ENCODE results near the gene CELSR1.

Gene CELSR1

GRCh38 chr22:46500201-46500600 is 37.2 kb downstream of the CELSR1 start:
- Histone ChIP-seq H3K4me1 (ENCODE audit: control insufficient read depth in 1 of 2, insufficient read depth in 2 of 2, low read length in 2 of 2) (no peaks in the 10 kb centered on the region), H3K27ac (ENCODE audit: low read depth, low read length) (no peak overlapping the region), H3K9me3 (ENCODE audit: control insufficient read depth in 1 of 2, low read length in 2 of 2) (no peaks in the 10 kb centered on the region), H3K36me3 (ENCODE audit: control insufficient read depth in 1 of 2, insufficient read depth in 2 of 2, low read length in 2 of 2) (no peaks in the 10 kb centered on the region), H3K4me3 (ENCODE audit: low read depth in 1 of 2, low read length in 2 of 2) (no peak overlapping the region), H3K27me3 (ENCODE audit: control insufficient read depth in 1 of 2, insufficient read depth in 2 of 2, low read length in 2 of 2) (peaks cover 0 to 4% of the 10 kb centered on the region in 2 donors), H3K9ac (ENCODE audit: low read depth in 1 of 2, low read length in 2 of 2) (no peak overlapping the region)

- H3K27ac ChIP-seq (ENCODE audit: low read depth, low read length), result no peak overlapping the region
- H3K36me3 ChIP-seq (ENCODE audit: control insufficient read depth in 1 of 2, insufficient read depth in 2 of 2, low read length in 2 of 2), result no peaks in the 10 kb centered on the region
- no peaks in the 10 kb centered on the region for H3K9me3 ChIP-seq (ENCODE audit: control insufficient read depth in 1 of 2, low read length in 2 of 2)
- no peak overlapping the region for H3K9ac ChIP-seq (ENCODE audit: low read depth in 1 of 2, low read length in 2 of 2)
- peaks cover 0 to 4% of the 10 kb centered on the region in 2 donors for H3K27me3 ChIP-seq (ENCODE audit: control insufficient read depth in 1 of 2, insufficient read depth in 2 of 2, low read length in 2 of 2)
- no peak overlapping the region for H3K4me3 ChIP-seq (ENCODE audit: low read depth in 1 of 2, low read length in 2 of 2)
- no peaks in the 10 kb centered on the region for H3K4me1 ChIP-seq (ENCODE audit: control insufficient read depth in 1 of 2, insufficient read depth in 2 of 2, low read length in 2 of 2)
These were observed 37.6 kb downstream of the CELSR1 start for GRCh38 chr22:46499805-46500189.

- no peaks in the 10 kb centered on the region for H3K36me3 ChIP-seq (ENCODE audit: control insufficient read depth in 1 of 2, insufficient read depth in 2 of 2, low read length in 2 of 2)
- peaks cover 0 to 6% of the 10 kb centered on the region in 2 donors for H3K4me1 ChIP-seq (ENCODE audit: control insufficient read depth in 1 of 2, insufficient read depth in 2 of 2, low read length in 2 of 2)
- no peak overlapping the region for H3K4me3 ChIP-seq (ENCODE audit: low read depth in 1 of 2, low read length in 2 of 2)
- H3K27ac ChIP-seq (ENCODE audit: low read depth, low read length), result no peak overlapping the region
- H3K9ac ChIP-seq (ENCODE audit: low read depth in 1 of 2, low read length in 2 of 2), result no peak overlapping the region
- H3K9me3 ChIP-seq (ENCODE audit: control insufficient read depth in 1 of 2, low read length in 2 of 2), result no peaks in the 10 kb centered on the region
- peaks cover 2 to 7% of the 10 kb centered on the region in 2 donors for H3K27me3 ChIP-seq (ENCODE audit: control insufficient read depth in 1 of 2, insufficient read depth in 2 of 2, low read length in 2 of 2)
These were observed 45.5 kb downstream of the CELSR1 start for GRCh38 chr22:46491946-46492345.

GRCh38 chr22:46490538-46490937 is 46.9 kb downstream of the CELSR1 start:
- Histone ChIP-seq H3K9ac (ENCODE audit: low read depth in 1 of 2, low read length in 2 of 2) (no peak overlapping the region), H3K36me3 (ENCODE audit: control insufficient read depth in 1 of 2, insufficient read depth in 2 of 2, low read length in 2 of 2) (no peaks in the 10 kb centered on the region), H3K4me3 (ENCODE audit: low read depth in 1 of 2, low read length in 2 of 2) (no peak overlapping the region), H3K4me1 (ENCODE audit: control insufficient read depth in 1 of 2, insufficient read depth in 2 of 2, low read length in 2 of 2) (peaks cover 0 to 6% of the 10 kb centered on the region in 2 donors), H3K27me3 (ENCODE audit: control insufficient read depth in 1 of 2, insufficient read depth in 2 of 2, low read length in 2 of 2) (peaks cover 2 to 7% of the 10 kb centered on the region in 2 donors), H3K9me3 (ENCODE audit: control insufficient read depth in 1 of 2, low read length in 2 of 2) (no peaks in the 10 kb centered on the region), H3K27ac (ENCODE audit: low read depth, low read length) (no peak overlapping the region)

GRCh38 chr22:46486996-46487717 is 50.3 kb downstream of the CELSR1 start:
- no peaks in the 10 kb centered on the region for H3K36me3 ChIP-seq (ENCODE audit: control insufficient read depth in 1 of 2, insufficient read depth in 2 of 2, low read length in 2 of 2)
- peaks cover 0 to 6% of the 10 kb centered on the region in 2 donors for H3K4me1 ChIP-seq (ENCODE audit: control insufficient read depth in 1 of 2, insufficient read depth in 2 of 2, low read length in 2 of 2)
- H3K9me3 ChIP-seq (ENCODE audit: control insufficient read depth in 1 of 2, low read length in 2 of 2), result no peaks in the 10 kb centered on the region
- H3K9ac ChIP-seq (ENCODE audit: low read depth in 1 of 2, low read length in 2 of 2), result no peak overlapping the region
- peaks cover 2 to 5% of the 10 kb centered on the region in 2 donors for H3K27me3 ChIP-seq (ENCODE audit: control insufficient read depth in 1 of 2, insufficient read depth in 2 of 2, low read length in 2 of 2)
- no peak overlapping the region for H3K4me3 ChIP-seq (ENCODE audit: low read depth in 1 of 2, low read length in 2 of 2)
- H3K27ac ChIP-seq (ENCODE audit: low read depth, low read length), result no peak overlapping the region

GRCh38 chr22:46484861-46485595 is 52.4 kb downstream of the CELSR1 start:
- Histone ChIP-seq H3K4me1 (ENCODE audit: control insufficient read depth in 1 of 2, insufficient read depth in 2 of 2, low read length in 2 of 2) (peaks cover 0 to 6% of the 10 kb centered on the region in 2 donors), H3K36me3 (ENCODE audit: control insufficient read depth in 1 of 2, insufficient read depth in 2 of 2, low read length in 2 of 2) (no peaks in the 10 kb centered on the region), H3K9me3 (ENCODE audit: control insufficient read depth in 1 of 2, low read length in 2 of 2) (no peaks in the 10 kb centered on the region), H3K27me3 (ENCODE audit: control insufficient read depth in 1 of 2, insufficient read depth in 2 of 2, low read length in 2 of 2) (peaks cover 0 to 2% of the 10 kb centered on the region in 2 donors), H3K4me3 (ENCODE audit: low read depth in 1 of 2, low read length in 2 of 2) (no peak overlapping the region), H3K9ac (ENCODE audit: low read depth in 1 of 2, low read length in 2 of 2) (no peak overlapping the region), H3K27ac (ENCODE audit: low read depth, low read length) (no peak overlapping the region)

- peaks cover 0 to 6% of the 10 kb centered on the region in 2 donors for H3K4me1 ChIP-seq (ENCODE audit: control insufficient read depth in 1 of 2, insufficient read depth in 2 of 2, low read length in 2 of 2)
- H3K4me3 ChIP-seq (ENCODE audit: low read depth in 1 of 2, low read length in 2 of 2), result no peak overlapping the region
- H3K36me3 ChIP-seq (ENCODE audit: control insufficient read depth in 1 of 2, insufficient read depth in 2 of 2, low read length in 2 of 2), result no peaks in the 10 kb centered on the region
- peaks cover 0 to 2% of the 10 kb centered on the region in 2 donors for H3K27me3 ChIP-seq (ENCODE audit: control insufficient read depth in 1 of 2, insufficient read depth in 2 of 2, low read length in 2 of 2)
- no peaks in the 10 kb centered on the region for H3K9me3 ChIP-seq (ENCODE audit: control insufficient read depth in 1 of 2, low read length in 2 of 2)
- H3K27ac ChIP-seq (ENCODE audit: low read depth, low read length), result no peak overlapping the region
- no peak overlapping the region for H3K9ac ChIP-seq (ENCODE audit: low read depth in 1 of 2, low read length in 2 of 2)
These were observed 53.1 kb downstream of the CELSR1 start for GRCh38 chr22:46484156-46484860.

GRCh38 chr22:46483353-46483752 is 54.1 kb downstream of the CELSR1 start:
- Histone ChIP-seq H3K27ac (ENCODE audit: low read depth, low read length) (no peak overlapping the region), H3K4me3 (ENCODE audit: low read depth in 1 of 2, low read length in 2 of 2) (no peak overlapping the region), H3K36me3 (ENCODE audit: control insufficient read depth in 1 of 2, insufficient read depth in 2 of 2, low read length in 2 of 2) (no peaks in the 10 kb centered on the region), H3K9ac (ENCODE audit: low read depth in 1 of 2, low read length in 2 of 2) (no peak overlapping the region), H3K4me1 (ENCODE audit: control insufficient read depth in 1 of 2, insufficient read depth in 2 of 2, low read length in 2 of 2) (peaks cover 0 to 5% of the 10 kb centered on the region in 2 donors), H3K27me3 (ENCODE audit: control insufficient read depth in 1 of 2, insufficient read depth in 2 of 2, low read length in 2 of 2) (peaks cover 0 to 1% of the 10 kb centered on the region in 2 donors), H3K9me3 (ENCODE audit: control insufficient read depth in 1 of 2, low read length in 2 of 2) (no peaks in the 10 kb centered on the region)

- no peak overlapping the region for H3K27ac ChIP-seq (ENCODE audit: low read depth, low read length)
- H3K9ac ChIP-seq (ENCODE audit: low read depth in 1 of 2, low read length in 2 of 2), result no peak overlapping the region
- no peaks in the 10 kb centered on the region for H3K36me3 ChIP-seq (ENCODE audit: control insufficient read depth in 1 of 2, insufficient read depth in 2 of 2, low read length in 2 of 2)
- no peaks in the 10 kb centered on the region for H3K9me3 ChIP-seq (ENCODE audit: control insufficient read depth in 1 of 2, low read length in 2 of 2)
- no peaks in the 10 kb centered on the region for H3K4me1 ChIP-seq (ENCODE audit: control insufficient read depth in 1 of 2, insufficient read depth in 2 of 2, low read length in 2 of 2)
- no peak overlapping the region for H3K4me3 ChIP-seq (ENCODE audit: low read depth in 1 of 2, low read length in 2 of 2)
- peaks cover 0 to 4% of the 10 kb centered on the region in 2 donors for H3K27me3 ChIP-seq (ENCODE audit: control insufficient read depth in 1 of 2, insufficient read depth in 2 of 2, low read length in 2 of 2)
These were observed 55.3 kb downstream of the CELSR1 start for GRCh38 chr22:46482056-46482675.
